Naive B cell (primary cell): ENCODE results near the gene OSBPL3. TPM values are rescaled to one million over a fixed set of nuclear protein-coding genes. Genes with fewer than 3 reads are reported as not detected.

Experiments used
- ATAC-seq, 2 donors: fragments of 150-1000 bp; cut with Tn5 transposase; 2 replicates each; pipeline ENCODE4 v1.10.0; 2021; ENCODE audit warnings: low read depth in 2 of 2, mild to moderate bottlenecking in 2 of 2, moderate library complexity in 2 of 2
- DNase-seq: peaks from one replicate; pipeline ENCODE4 v3.0.0; 2022
- H3K27ac Mint-ChIP-seq, 6 donors: one replicate each; pipeline ENCODE4 v1.8.0; 2020 to 2022; ENCODE audit warnings: mild to moderate bottlenecking in 6 of 6, mixed read lengths in 6 of 6, moderate library complexity in 5 of 6, inconsistent platforms in 2 of 6
- H3K27me3 Mint-ChIP-seq, 3 donors: one replicate each; pipeline ENCODE4 v1.8.0; 2021 to 2022; ENCODE audit warnings: mixed read lengths in 3 of 3, mild to moderate bottlenecking in 1 of 3
- H3K36me3 Mint-ChIP-seq, 2 donors: one replicate each; pipeline ENCODE4 v1.8.0; 2020 to 2022; ENCODE audit warnings: mixed read lengths in 2 of 2, inconsistent platforms in 1 of 2, mild to moderate bottlenecking in 1 of 2
- H3K4me1 Mint-ChIP-seq, 3 donors: one replicate each; pipeline ENCODE4 v1.8.0; 2020 to 2022; ENCODE audit warnings: mixed read lengths in 3 of 3, inconsistent platforms in 1 of 3, mild to moderate bottlenecking in 1 of 3, moderate library complexity in 1 of 3
- H3K4me3 Mint-ChIP-seq, 8 donors: one replicate each; pipeline ENCODE4 v1.8.0; 2020 to 2022; ENCODE audit warnings: mild to moderate bottlenecking in 8 of 8, mixed read lengths in 8 of 8, moderate library complexity in 8 of 8, inconsistent platforms in 2 of 8
- H3K9me3 Mint-ChIP-seq, 7 donors: one replicate each; pipeline ENCODE4 v1.8.0; 2020 to 2022; ENCODE audit warnings: mixed read lengths in 7 of 7, mild to moderate bottlenecking in 5 of 7, inconsistent platforms in 2 of 7, moderate library complexity in 1 of 7
- polyA plus RNA-seq, 6 donors: library from polyadenylated mRNA; unstranded; fragments of 300-500 nt; fragmentation: Illumina TruSeq; gene quantifications; one replicate each; pipeline ENCODE4 v1.2.3, GENCODE V29; 2021; ENCODE audit warnings: low read depth in 6 of 6

The OSBPL3 gene
- polyA plus RNA-seq, 6 donors from 2014 or later: 2.3 to 8.2 (median 6.5) TPM

GRCh38 chr7:24788075-24788474 is 191.9 kb downstream of the OSBPL3 start:
- Mint-ChIP-seq H3K27me3 (no peaks in the 10 kb centered on the region), H3K36me3 (peaks cover 11 to 18% of the 10 kb centered on the region in 2 donors), H3K9me3 (peaks cover 6 to 24% (median 13%) of the 10 kb centered on the region in 7 donors), H3K27ac (no peak overlapping the region), H3K4me1 (peaks cover 0 to 8% (median 3%) of the 10 kb centered on the region in 3 donors), H3K4me3 (no peak overlapping the region)
- ATAC-seq (no peak), DNase-seq (no peak)

- ATAC-seq: no peak
Measured at GRCh38 chr7:24786941-24787340, 193.0 kb downstream of the OSBPL3 start.

DNA sequence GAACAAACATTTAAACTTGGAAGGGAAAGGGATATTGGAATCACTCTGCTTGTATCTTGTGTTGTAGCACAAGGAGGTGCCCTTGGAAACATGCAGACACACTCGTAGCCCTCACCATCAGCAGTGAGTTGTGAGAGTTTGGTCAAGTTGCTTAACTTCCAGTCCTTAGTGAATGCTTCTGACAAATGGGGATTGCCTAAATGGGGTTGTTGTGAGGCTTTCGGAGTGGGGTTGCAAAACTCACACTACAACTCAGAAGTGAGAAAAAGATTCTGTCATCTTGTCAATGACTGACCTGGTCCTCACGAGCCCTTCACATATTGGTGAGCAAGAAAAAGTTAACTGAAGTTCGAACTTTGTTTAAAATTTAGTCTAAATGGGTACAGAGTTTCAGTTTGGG is 193.7 kb downstream of the OSBPL3 start:
- Mint-ChIP-seq H3K4me3 (no peak overlapping the region), H3K36me3 (peaks cover 11 to 21% of the 10 kb centered on the region in 2 donors), H3K27ac (peak overlapping the region in 1 of 6 donors; percentile 10), H3K27me3 (no peaks in the 10 kb centered on the region), H3K4me1 (peaks cover 0 to 3% (median 0%) of the 10 kb centered on the region in 3 donors), H3K9me3 (peaks cover 6 to 29% (median 13%) of the 10 kb centered on the region in 7 donors)
- DNase-seq (no peak), ATAC-seq (no peak)

More at GRCh38 chr7:24786941-24787340, 193.0 kb downstream of the OSBPL3 start:
- no peaks in the 10 kb centered on the region for H3K27me3 Mint-ChIP-seq
- H3K36me3 Mint-ChIP-seq: peaks cover 11 to 21% of the 10 kb centered on the region in 2 donors
- peaks cover 0 to 3% (median 0%) of the 10 kb centered on the region in 3 donors for H3K4me1 Mint-ChIP-seq
- H3K9me3 Mint-ChIP-seq: peaks cover 6 to 29% (median 13%) of the 10 kb centered on the region in 7 donors
- H3K27ac Mint-ChIP-seq: peak overlapping the region in 1 of 6 donors; percentile 20
- no peak for DNase-seq
- no peak overlapping the region for H3K4me3 Mint-ChIP-seq

DNA sequence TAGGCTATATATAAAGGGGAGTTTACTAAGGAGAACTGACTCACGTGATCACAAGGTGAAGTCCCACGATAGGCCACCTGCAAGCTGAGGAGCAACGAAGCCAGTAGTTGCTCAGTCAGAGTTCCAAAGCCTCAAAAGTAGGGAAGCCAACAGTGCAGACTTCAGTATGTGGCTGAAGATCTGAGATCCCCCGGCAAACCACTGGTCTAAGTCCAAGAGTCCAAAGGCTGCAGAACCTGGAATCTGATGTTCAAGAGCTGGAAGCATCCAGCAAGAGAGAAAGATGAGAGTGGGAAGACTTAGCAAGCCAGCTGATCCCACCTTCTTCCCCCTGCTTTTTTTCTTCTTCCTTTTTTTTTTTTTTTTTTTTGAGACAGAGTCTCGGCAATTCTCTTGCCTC is 195.7 kb downstream of the OSBPL3 start:
- H3K36me3 Mint-ChIP-seq: peaks cover 11 to 16% of the 10 kb centered on the region in 2 donors
- H3K4me1 Mint-ChIP-seq: peaks cover 0 to 5% (median under 1%) of the 10 kb centered on the region in 3 donors
- ATAC-seq: no peak
- no peaks in the 10 kb centered on the region for H3K27me3 Mint-ChIP-seq
- H3K4me3 Mint-ChIP-seq: no peak overlapping the region
- H3K27ac Mint-ChIP-seq: no peak overlapping the region
- H3K9me3 Mint-ChIP-seq: peaks cover 6 to 19% (median 13%) of the 10 kb centered on the region in 7 donors
- DNase-seq: no peak

GRCh38 chr7:24783698-24784097 is 196.3 kb downstream of the OSBPL3 start:
- Mint-ChIP-seq H3K4me3 (no peak overlapping the region), H3K27ac (no peak overlapping the region), H3K4me1 (peaks cover 0 to 11% (median 6%) of the 10 kb centered on the region in 3 donors), H3K36me3 (peaks cover 11 to 12% of the 10 kb centered on the region in 2 donors), H3K27me3 (no peaks in the 10 kb centered on the region), H3K9me3 (peaks cover 4 to 14% (median 11%) of the 10 kb centered on the region in 7 donors)
- DNase-seq (no peak), ATAC-seq (no peak)

- no peak overlapping the region for H3K4me3 Mint-ChIP-seq
- DNase-seq (no peak), ATAC-seq (no peak)
- H3K27me3 Mint-ChIP-seq: no peaks in the 10 kb centered on the region
- H3K36me3 Mint-ChIP-seq: peaks cover 11 to 12% of the 10 kb centered on the region in 2 donors
- H3K27ac Mint-ChIP-seq: peak overlapping the region in 1 of 6 donors; percentile 21
- H3K9me3 Mint-ChIP-seq: peaks cover 4 to 14% (median 11%) of the 10 kb centered on the region in 7 donors
- peaks cover 0 to 9% (median 6%) of the 10 kb centered on the region in 3 donors for H3K4me1 Mint-ChIP-seq
Measured at GRCh38 chr7:24781106-24781505, 198.9 kb downstream of the OSBPL3 start.

DNA sequence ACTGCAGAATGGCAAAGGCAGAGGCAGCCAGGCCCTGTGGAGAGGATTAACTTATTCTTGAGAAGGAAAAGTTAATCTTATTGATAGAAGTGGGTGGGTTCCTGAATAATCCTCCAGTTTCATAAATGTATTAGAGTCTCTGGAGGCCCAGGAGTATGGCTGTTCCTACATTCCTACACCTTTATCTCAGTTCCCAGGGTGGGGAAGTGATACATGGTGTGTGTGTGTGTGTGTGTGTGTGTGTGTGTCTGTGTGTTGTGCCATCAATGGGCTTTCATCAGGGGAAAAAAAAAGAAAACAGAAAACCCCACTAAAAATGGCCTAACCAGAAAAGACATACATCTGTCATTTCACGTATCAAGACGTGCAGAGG is 200.7 kb downstream of the OSBPL3 start:
- no peaks in the 10 kb centered on the region for H3K27me3 Mint-ChIP-seq
- peaks cover 4 to 14% (median 9%) of the 10 kb centered on the region in 7 donors for H3K9me3 Mint-ChIP-seq
- ATAC-seq (no peak), DNase-seq (no peak)
- H3K36me3 Mint-ChIP-seq: peaks cover 11 to 12% of the 10 kb centered on the region in 2 donors
- peaks cover 0 to 9% (median 6%) of the 10 kb centered on the region in 3 donors for H3K4me1 Mint-ChIP-seq
- H3K4me3 Mint-ChIP-seq: no peak overlapping the region
- no peak overlapping the region for H3K27ac Mint-ChIP-seq

- H3K4me1 Mint-ChIP-seq: peaks cover 0 to 9% (median 6%) of the 10 kb centered on the region in 3 donors
- H3K27me3 Mint-ChIP-seq: no peaks in the 10 kb centered on the region
- H3K27ac Mint-ChIP-seq: peak overlapping the region in 1 of 6 donors; percentile 26
- no peak overlapping the region for H3K4me3 Mint-ChIP-seq
- H3K36me3 Mint-ChIP-seq: peaks cover 5 to 9% of the 10 kb centered on the region in 2 donors
- H3K9me3 Mint-ChIP-seq: peaks cover 3 to 11% (median 8%) of the 10 kb centered on the region in 7 donors
- ATAC-seq (no peak), DNase-seq (no peak)
Measured at GRCh38 chr7:24778543-24779282, 201.3 kb downstream of the OSBPL3 start.

- Mint-ChIP-seq H3K4me3 (no peak overlapping the region), H3K36me3 (no peaks in the 10 kb centered on the region), H3K4me1 (peaks cover 0 to 9% (median 6%) of the 10 kb centered on the region in 3 donors), H3K27ac (no peak overlapping the region), H3K9me3 (peaks cover 0 to 4% (median 1%) of the 10 kb centered on the region in 7 donors), H3K27me3 (no peaks in the 10 kb centered on the region)
- no peak for DNase-seq
- ATAC-seq: no peak
Measured at GRCh38 chr7:24777806-24778205, 202.2 kb downstream of the OSBPL3 start.

- DNase-seq (no peak), ATAC-seq (no peak)
- Mint-ChIP-seq H3K4me1 (peaks cover 0 to under 1% (median 0%) of the 10 kb centered on the region in 3 donors), H3K27ac (no peak overlapping the region), H3K4me3 (no peak overlapping the region), H3K36me3 (peaks cover 6 to 19% of the 10 kb centered on the region in 2 donors), H3K27me3 (peaks cover 4 to 13% (median 7%) of the 10 kb centered on the region in 3 donors), H3K9me3 (peaks cover 9 to 30% (median 13%) of the 10 kb centered on the region in 7 donors)
Measured at GRCh38 chr7:24773646-24774045, 206.3 kb downstream of the OSBPL3 start.

GRCh38 chr7:24769851-24770250 is 210.1 kb downstream of the OSBPL3 start:
- H3K4me1 Mint-ChIP-seq: no peaks in the 10 kb centered on the region
- peaks cover 9 to 30% (median 13%) of the 10 kb centered on the region in 7 donors for H3K9me3 Mint-ChIP-seq
- no peak for DNase-seq
- ATAC-seq: no peak
- peaks cover 6 to 19% of the 10 kb centered on the region in 2 donors for H3K36me3 Mint-ChIP-seq
- no peak overlapping the region for H3K27ac Mint-ChIP-seq
- H3K4me3 Mint-ChIP-seq: no peak overlapping the region
- H3K27me3 Mint-ChIP-seq: peaks cover 7 to 30% (median 23%) of the 10 kb centered on the region in 3 donors

DNA sequence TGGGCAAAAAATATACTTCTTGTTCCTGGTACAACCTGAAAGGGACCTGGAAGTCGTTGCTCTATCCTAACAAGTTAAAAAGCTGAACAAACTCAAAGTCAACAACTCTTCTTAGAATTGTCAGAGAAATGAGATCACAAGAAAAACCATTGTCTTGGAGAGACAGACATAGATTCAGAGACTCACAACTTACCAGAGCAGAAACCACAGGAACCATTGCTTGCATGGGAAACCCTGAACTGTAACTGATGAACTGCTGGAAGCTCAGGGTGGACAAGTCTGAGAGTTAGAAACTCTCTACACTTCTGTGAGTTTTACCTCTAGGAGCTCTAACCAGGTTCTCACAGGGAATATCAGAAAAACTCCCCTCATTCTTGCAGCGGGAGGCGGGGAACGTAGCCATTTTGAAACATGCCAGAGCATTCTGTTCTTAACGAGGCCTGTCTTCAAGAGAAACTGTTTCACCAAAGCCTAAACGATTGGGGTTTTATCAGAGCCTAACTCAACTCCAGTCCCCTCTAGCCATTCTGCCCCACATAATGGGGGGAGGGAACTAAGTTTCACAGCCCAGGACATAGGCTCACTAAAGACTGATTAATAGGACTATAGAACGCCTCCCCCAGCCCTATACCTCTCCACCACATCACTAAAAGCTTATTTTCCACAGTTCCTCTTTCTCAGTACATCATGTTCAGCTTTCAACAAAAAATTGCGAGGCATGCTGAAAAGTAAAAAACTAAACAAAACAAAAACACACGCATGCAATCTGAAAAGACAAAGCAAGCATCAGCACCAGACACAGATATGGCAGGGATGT is 210.8 kb downstream of the OSBPL3 start:
- DNase-seq (no peak), ATAC-seq (peak in 1 of 2 donors; percentile 34)
- Mint-ChIP-seq H3K9me3 (peaks cover 9 to 30% (median 13%) of the 10 kb centered on the region in 7 donors), H3K27ac (peak overlapping the region in 1 of 6 donors; percentile 22), H3K27me3 (peaks cover 7 to 30% (median 29%) of the 10 kb centered on the region in 3 donors), H3K4me1 (no peaks in the 10 kb centered on the region), H3K4me3 (no peak overlapping the region), H3K36me3 (peaks cover 6 to 19% of the 10 kb centered on the region in 2 donors)

GRCh38 chr7:24767878-24768569 is 212.0 kb downstream of the OSBPL3 start:
- DNase-seq (no peak), ATAC-seq (no peak)
- H3K27me3 Mint-ChIP-seq: peaks cover 7 to 38% (median 36%) of the 10 kb centered on the region in 3 donors
- no peaks in the 10 kb centered on the region for H3K4me1 Mint-ChIP-seq
- no peak overlapping the region for H3K4me3 Mint-ChIP-seq
- peak overlapping the region in 2 of 6 donors; percentile 3 to 39 for H3K27ac Mint-ChIP-seq
- H3K36me3 Mint-ChIP-seq: peaks cover 6 to 19% of the 10 kb centered on the region in 2 donors
- H3K9me3 Mint-ChIP-seq: peaks cover 9 to 30% (median 13%) of the 10 kb centered on the region in 7 donors
